DND-41 (cell line): ENCODE results near the gene CNTN5.

ENCODE experiments used
- EZH2 ChIP-seq: IDR thresholded peaks from 3 replicates; pipeline ENCODE4 v1.6.1; 2012; ENCODE audit warnings: borderline replicate concordance, low read depth, mild to moderate bottlenecking, moderate library complexity, low read length, inconsistent platforms; ENCODE audit not compliant: severe bottlenecking
- TF ChIP-seq, protein P1 (sequence below): IDR thresholded peaks from 2 replicates; pipeline ENCODE4 v1.5.1; 2012; ENCODE audit warnings: borderline replicate concordance, low read length, moderate library complexity, mild to moderate bottlenecking; ENCODE audit not compliant: poor library complexity, severe bottlenecking; ENCODE audit errors: extremely low read depth

DNA sequence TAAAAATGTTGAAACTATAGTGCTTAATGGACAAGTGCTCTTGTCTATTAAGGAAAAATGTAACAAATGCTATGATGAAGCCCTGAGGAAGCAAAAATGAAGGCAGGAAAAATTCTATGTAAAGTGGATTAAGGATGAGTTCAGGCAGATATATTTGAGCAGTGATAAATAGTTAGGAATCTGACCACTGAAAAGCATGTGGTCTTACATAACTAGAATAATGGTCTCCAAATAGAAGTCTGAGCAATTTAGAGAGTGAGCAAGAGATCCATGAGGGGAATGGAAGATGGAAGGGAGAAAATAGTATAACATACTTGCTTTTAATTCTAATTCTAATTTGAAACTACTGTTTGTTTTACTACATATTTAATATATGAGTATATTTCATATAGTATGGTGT lies 1155.7 kb downstream of the CNTN5 start:
- TF ChIP-seq, protein P1, sequence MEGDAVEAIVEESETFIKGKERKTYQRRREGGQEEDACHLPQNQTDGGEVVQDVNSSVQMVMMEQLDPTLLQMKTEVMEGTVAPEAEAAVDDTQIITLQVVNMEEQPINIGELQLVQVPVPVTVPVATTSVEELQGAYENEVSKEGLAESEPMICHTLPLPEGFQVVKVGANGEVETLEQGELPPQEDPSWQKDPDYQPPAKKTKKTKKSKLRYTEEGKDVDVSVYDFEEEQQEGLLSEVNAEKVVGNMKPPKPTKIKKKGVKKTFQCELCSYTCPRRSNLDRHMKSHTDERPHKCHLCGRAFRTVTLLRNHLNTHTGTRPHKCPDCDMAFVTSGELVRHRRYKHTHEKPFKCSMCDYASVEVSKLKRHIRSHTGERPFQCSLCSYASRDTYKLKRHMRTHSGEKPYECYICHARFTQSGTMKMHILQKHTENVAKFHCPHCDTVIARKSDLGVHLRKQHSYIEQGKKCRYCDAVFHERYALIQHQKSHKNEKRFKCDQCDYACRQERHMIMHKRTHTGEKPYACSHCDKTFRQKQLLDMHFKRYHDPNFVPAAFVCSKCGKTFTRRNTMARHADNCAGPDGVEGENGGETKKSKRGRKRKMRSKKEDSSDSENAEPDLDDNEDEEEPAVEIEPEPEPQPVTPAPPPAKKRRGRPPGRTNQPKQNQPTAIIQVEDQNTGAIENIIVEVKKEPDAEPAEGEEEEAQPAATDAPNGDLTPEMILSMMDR: no peak
- TF ChIP-seq EZH2: no peak
